Measurements from ENCODE around the gene S100A9.

The S100A9 gene

DNA sequence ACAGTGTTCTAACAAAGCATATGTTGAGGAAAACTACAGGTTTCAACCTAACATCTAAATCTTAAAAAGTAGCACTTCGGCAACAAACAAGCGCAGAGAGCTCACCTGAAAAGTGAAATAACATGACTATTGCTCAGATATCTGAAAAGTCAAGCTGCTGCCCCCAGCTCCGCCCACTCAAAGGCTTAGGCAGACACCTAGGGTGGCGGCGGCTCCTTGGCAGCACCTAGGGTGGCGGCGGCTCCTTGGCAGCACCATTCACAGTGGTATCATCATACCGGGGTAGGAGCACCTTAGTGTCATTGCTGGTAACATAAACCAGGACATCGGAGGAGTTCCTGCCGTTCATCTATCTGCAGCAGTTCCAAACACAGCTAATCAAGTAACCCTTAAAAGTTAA, 21.9 kb downstream of the S100A9 start:
- no peak for ATAC-seq

DNA sequence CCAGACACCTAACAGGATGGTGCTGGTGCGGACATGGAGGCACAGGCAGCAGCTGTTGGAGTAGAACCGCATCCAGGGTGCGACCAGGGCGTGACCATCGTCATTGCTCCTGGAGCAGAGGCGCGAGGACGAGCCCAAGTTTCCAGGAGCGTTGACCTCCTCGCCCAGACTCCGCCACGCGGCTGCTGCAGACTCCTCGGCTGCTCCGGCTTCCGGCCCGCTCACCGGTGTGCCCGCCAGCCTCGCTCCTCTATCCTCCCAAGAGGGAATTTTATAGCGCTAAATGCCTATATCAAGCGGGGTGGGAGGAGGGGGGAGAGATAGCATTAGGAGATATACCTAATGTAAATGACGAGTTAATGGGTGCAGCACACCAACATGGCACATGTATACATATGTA, 23.1 kb downstream of the S100A9 start:
- TF ChIP-seq ZFP30 (CRISPR knock-in tag; IDR thresholded peaks at IDR 0.05): no peak
- TF ChIP-seq BACH2 (CRISPR knock-in tag; IDR thresholded peaks at IDR 0.05; ENCODE audit: borderline replicate concordance): no peak
- no peak for ATAC-seq

More for the DNA sequence above, 21.9 kb downstream of the S100A9 start:
- TF ChIP-seq, protein P1, sequence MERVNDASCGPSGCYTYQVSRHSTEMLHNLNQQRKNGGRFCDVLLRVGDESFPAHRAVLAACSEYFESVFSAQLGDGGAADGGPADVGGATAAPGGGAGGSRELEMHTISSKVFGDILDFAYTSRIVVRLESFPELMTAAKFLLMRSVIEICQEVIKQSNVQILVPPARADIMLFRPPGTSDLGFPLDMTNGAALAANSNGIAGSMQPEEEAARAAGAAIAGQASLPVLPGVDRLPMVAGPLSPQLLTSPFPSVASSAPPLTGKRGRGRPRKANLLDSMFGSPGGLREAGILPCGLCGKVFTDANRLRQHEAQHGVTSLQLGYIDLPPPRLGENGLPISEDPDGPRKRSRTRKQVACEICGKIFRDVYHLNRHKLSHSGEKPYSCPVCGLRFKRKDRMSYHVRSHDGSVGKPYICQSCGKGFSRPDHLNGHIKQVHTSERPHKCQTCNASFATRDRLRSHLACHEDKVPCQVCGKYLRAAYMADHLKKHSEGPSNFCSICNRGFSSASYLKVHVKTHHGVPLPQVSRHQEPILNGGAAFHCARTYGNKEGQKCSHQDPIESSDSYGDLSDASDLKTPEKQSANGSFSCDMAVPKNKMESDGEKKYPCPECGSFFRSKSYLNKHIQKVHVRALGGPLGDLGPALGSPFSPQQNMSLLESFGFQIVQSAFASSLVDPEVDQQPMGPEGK (CRISPR knock-in tag; IDR thresholded peaks at IDR 0.05; ENCODE audit: borderline replicate concordance): no peak
- no peak for TF ChIP-seq ZFP3 (CRISPR knock-in tag; IDR thresholded peaks at IDR 0.05)
- TF ChIP-seq CREB5 (CRISPR knock-in tag; IDR thresholded peaks at IDR 0.05; ENCODE audit: low read depth): no peak
- no peak for TF ChIP-seq OSR1 (CRISPR knock-in tag; IDR thresholded peaks at IDR 0.05)
- TF ChIP-seq SNAI2 (CRISPR knock-in tag; IDR thresholded peaks at IDR 0.05): no peak
- no peak for TF ChIP-seq TCF4 (CRISPR knock-in tag; IDR thresholded peaks at IDR 0.05; ENCODE audit: borderline replicate concordance)
- no peak for TF ChIP-seq BACH2 (CRISPR knock-in tag; IDR thresholded peaks at IDR 0.05; ENCODE audit: borderline replicate concordance)
- TF ChIP-seq PPARA (CRISPR knock-in tag; IDR thresholded peaks at IDR 0.05; ENCODE audit: borderline replicate concordance): no peak

DNA sequence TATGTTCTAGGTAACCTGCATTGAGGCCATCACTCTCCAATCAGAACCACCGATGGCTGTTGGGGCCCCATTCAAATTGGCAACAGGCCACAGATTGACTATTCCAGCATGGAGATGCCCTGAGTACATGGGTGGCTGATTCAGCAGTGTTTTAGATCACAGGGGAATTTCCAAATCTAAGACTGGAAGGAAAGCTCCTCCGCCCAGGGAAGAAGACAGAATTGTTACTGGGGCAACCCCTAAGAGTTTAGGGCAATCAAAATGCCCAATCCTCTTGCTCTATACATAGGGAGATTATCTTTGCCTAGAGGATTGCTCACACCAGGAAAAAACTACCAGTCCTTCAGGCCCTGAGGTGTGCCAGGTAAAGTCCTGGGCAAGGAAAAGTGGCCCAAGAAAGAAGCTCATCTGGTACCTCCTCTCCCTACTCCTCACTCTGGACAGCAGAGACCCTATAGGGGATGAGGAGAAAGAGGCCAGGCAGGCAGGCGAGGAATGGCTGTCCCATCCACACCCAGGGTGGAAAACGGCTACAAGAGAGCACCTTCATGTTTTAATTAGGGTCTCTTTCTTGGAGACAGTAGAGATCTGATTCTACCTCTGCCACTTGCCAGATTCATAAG, 27.4 kb downstream of the S100A9 start:
- ATAC-seq: no peak
- TF ChIP-seq TOX (CRISPR knock-in tag; IDR thresholded peaks at IDR 0.05; ENCODE audit: borderline replicate concordance) (no peak), ESRRG (CRISPR knock-in tag; IDR thresholded peaks at IDR 0.05) (no peak), ZNF565 (CRISPR knock-in tag; conservative IDR thresholded peaks at IDR 0.05; ENCODE audit: low read depth) (no peak), ZFP3 (CRISPR knock-in tag; IDR thresholded peaks at IDR 0.05) (no peak), OSR1 (CRISPR knock-in tag; IDR thresholded peaks at IDR 0.05) (no peak), ZC3H10 (CRISPR knock-in tag; IDR thresholded peaks at IDR 0.05) (no peak), ISL1 (CRISPR knock-in tag; IDR thresholded peaks at IDR 0.05) (no peak), ARNTL (CRISPR knock-in tag; IDR thresholded peaks at IDR 0.05; ENCODE audit: borderline replicate concordance, low read depth) (no peak), ZNF70 (CRISPR knock-in tag; IDR thresholded peaks at IDR 0.05) (no peak), CREB5 (CRISPR knock-in tag; IDR thresholded peaks at IDR 0.05; ENCODE audit: low read depth) (no peak), CSDC2 (CRISPR knock-in tag; IDR thresholded peaks at IDR 0.05) (no peak)

DNA sequence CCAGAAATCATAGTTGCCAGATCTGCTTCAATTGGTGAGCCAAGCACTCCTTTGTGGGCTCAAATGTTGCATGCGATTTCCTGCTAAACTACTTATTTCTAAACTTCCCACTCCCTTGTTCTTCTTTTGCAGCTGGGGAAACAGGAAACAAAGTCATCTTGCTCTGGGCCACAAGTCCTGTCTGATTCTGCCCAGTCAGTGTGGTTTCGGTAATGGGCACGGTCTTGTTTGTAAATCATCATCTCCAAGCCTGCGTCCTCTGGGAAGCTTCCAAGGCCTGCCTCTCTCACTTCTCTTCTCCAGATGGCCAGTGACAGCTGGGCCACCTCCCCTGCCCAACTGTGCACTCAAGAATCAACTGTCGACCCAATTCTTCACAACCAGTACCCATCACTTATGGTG, 28.8 kb downstream of the S100A9 start:
- no peak for ATAC-seq
- no peak for TF ChIP-seq RARB (CRISPR knock-in tag; IDR thresholded peaks at IDR 0.05)
- TF ChIP-seq, protein P1 (CRISPR knock-in tag; IDR thresholded peaks at IDR 0.05; ENCODE audit: borderline replicate concordance): no peak
- TF ChIP-seq POU6F1 (CRISPR knock-in tag; IDR thresholded peaks at IDR 0.05; ENCODE audit: borderline replicate concordance, low read depth): no peak
- TF ChIP-seq ZFP3 (CRISPR knock-in tag; IDR thresholded peaks at IDR 0.05): no peak
- TF ChIP-seq TSHZ2 (CRISPR knock-in tag; IDR thresholded peaks at IDR 0.05): no peak
- no peak for TF ChIP-seq ZC3H10 (CRISPR knock-in tag; IDR thresholded peaks at IDR 0.05)
- TF ChIP-seq PPARA (CRISPR knock-in tag; IDR thresholded peaks at IDR 0.05; ENCODE audit: borderline replicate concordance): no peak
- no peak for TF ChIP-seq TOX (CRISPR knock-in tag; IDR thresholded peaks at IDR 0.05; ENCODE audit: borderline replicate concordance)
- no peak for TF ChIP-seq CREB5 (CRISPR knock-in tag; IDR thresholded peaks at IDR 0.05; ENCODE audit: low read depth)
- no peak for TF ChIP-seq CSDC2 (CRISPR knock-in tag; IDR thresholded peaks at IDR 0.05)
- TF ChIP-seq ARNTL (CRISPR knock-in tag; IDR thresholded peaks at IDR 0.05; ENCODE audit: borderline replicate concordance, low read depth): no peak
- no peak for TF ChIP-seq OSR1 (CRISPR knock-in tag; IDR thresholded peaks at IDR 0.05)
- no peak for TF ChIP-seq ESRRG (CRISPR knock-in tag; IDR thresholded peaks at IDR 0.05)
- TF ChIP-seq ZNF70 (CRISPR knock-in tag; IDR thresholded peaks at IDR 0.05): no peak
- TF ChIP-seq ZFP30 (CRISPR knock-in tag; IDR thresholded peaks at IDR 0.05): no peak
- no peak for TF ChIP-seq ZNF8 (CRISPR knock-in tag; IDR thresholded peaks at IDR 0.05)
- TF ChIP-seq TCF4 (CRISPR knock-in tag; IDR thresholded peaks at IDR 0.05; ENCODE audit: borderline replicate concordance): no peak
- TF ChIP-seq SNAI2 (CRISPR knock-in tag; IDR thresholded peaks at IDR 0.05): no peak
- TF ChIP-seq ISL1 (CRISPR knock-in tag; IDR thresholded peaks at IDR 0.05): no peak

Measured in SK-N-SH treated with all-trans-retinoic acid at 6 μM for 48 hours (cell line).